Measurements from ENCODE around the gene EIF2S3. TPM values are rescaled to one million over a fixed set of nuclear protein-coding genes. Genes with fewer than 3 reads are reported as not detected.
"Not testable (repeated sequence)": the region's sequence is repeated elsewhere in the genome, so short reads cannot be mapped to it uniquely, and the experiment has no call there.

EIF2S3 gene
- total and polyA plus RNA-seq, 10 of the 15 experiments (the other 5 are each of a cell fraction or from before 2014, with no cell fraction given) = 115 to 385 (median 201) TPM

- POLR2A ChIA-PET = no interaction called here
- BruUV-seq (replicated peaks) = no TSS peak
- H4K20me1 ChIP-seq (ENCODE audit: control insufficient read depth, insufficient read depth) = no peaks in the 10 kb centered on the region
- ATAC-seq = no peak
- peaks cover 9% of the 10 kb centered on the region for H3K4me1 ChIP-seq (ENCODE audit: control insufficient read depth, insufficient read depth, low read length)
- H3K79me2 ChIP-seq (ENCODE audit: control insufficient read depth, insufficient read depth, low read length) = no peaks in the 10 kb centered on the region
- H3K27ac ChIP-seq (ENCODE audit: control insufficient read depth, insufficient read depth) = no peak overlapping the region
- TF ChIP-seq IRF4 (IDR thresholded peaks at IDR 0.05; ENCODE audit: low read depth, low read length) (no peak), PML (IDR thresholded peaks at IDR 0.05; ENCODE audit: low read length) (no peak), ZNF384 (IDR thresholded peaks at IDR 0.05; ENCODE audit: borderline replicate concordance, low read depth, low read length) (no peak), POLR2A (IDR thresholded peaks at IDR 0.05; ENCODE audit: low read depth, low read length) (peak; percentile 48; the same call in 1 of the 2 replicates)
- RAD21 ChIA-PET (ENCODE audit: unreplicated experiment) = no interaction called here
- CTCF ChIA-PET = interaction anchor here (1.0 to 1.5 kb wide), 3 partner anchors 25 to 163 kb away, joined by 3 to 4 read pairs (median 4); partner anchors contain the start of gene EIF2S3
- H3K4me2 ChIP-seq (ENCODE audit: control insufficient read depth, insufficient read depth) = no peak overlapping the region
- no peaks in the 10 kb centered on the region for H3K27me3 ChIP-seq (replicated peaks in 1 of 2; ENCODE audit: control insufficient read depth in 2 of 2, insufficient read depth in 2 of 2, low read length in 1 of 2)
- no peak for FAIRE-seq
- peaks cover 6 to 28% of the 10 kb centered on the region in 2 experiments for H3K36me3 ChIP-seq (ENCODE audit: control insufficient read depth in 2 of 2, insufficient read depth in 2 of 2, low read length in 1 of 2)
- no peak overlapping the region for H2AFZ ChIP-seq (ENCODE audit: control insufficient read depth, low read depth, low read length)
- SMC1A ChIA-PET (ENCODE audit: uncharacterized antibody, unreplicated experiment) = interaction anchor here (1.0 kb wide), 1 partner anchor 403 kb away, joined by 3 read pairs; no protein-coding TSS in a partner anchor
- H3K4me3 ChIP-seq = no peak overlapping the region
- no peaks in the 10 kb centered on the region for H3K9me3 ChIP-seq (replicated peaks; ENCODE audit: control insufficient read depth, insufficient read depth, low read length)
- no peak overlapping the region for H3K9ac ChIP-seq (ENCODE audit: control insufficient read depth, insufficient read depth, low read length)
- in situ Hi-C loops (cut with MboI) = loop anchor here (5.0 kb wide), 1 partner anchor 68 kb away; the partner anchor contains the start of gene ZFX
- intact Hi-C loops (cut with micrococcal nuclease; ENCODE audit: unreplicated experiment) = no loop called here
- 83% methylated on average over 5 of the region's 5 CpGs for WGBS (ENCODE audit: insufficient coverage, insufficient replicate concordance, low lambda C conversion rate, missing lambda C conversion rate)
- DNase-seq (ENCODE audit: low read depth, low spot score) = no peak
These were observed 24.7 kb downstream of the EIF2S3 start for GRCh38 chrX:24079411-24079810.

GRCh38 chrX:24080245-24080644 lies 25.5 kb downstream of the EIF2S3 start:
- H3K9me3 ChIP-seq (replicated peaks; ENCODE audit: control insufficient read depth, insufficient read depth, low read length); DNase-seq (ENCODE audit: low read depth, low spot score); FAIRE-seq; H3K9ac ChIP-seq (ENCODE audit: control insufficient read depth, insufficient read depth, low read length); H3K79me2 ChIP-seq (ENCODE audit: control insufficient read depth, insufficient read depth, low read length); H3K27me3 ChIP-seq (replicated peaks in 1 of 2; ENCODE audit: control insufficient read depth in 2 of 2, insufficient read depth in 2 of 2, low read length in 1 of 2); BruUV-seq (replicated peaks); intact Hi-C loops (cut with micrococcal nuclease; ENCODE audit: unreplicated experiment); H3K4me1 ChIP-seq (ENCODE audit: control insufficient read depth, insufficient read depth, low read length); H2AFZ ChIP-seq (ENCODE audit: control insufficient read depth, low read depth, low read length); H3K4me3 ChIP-seq; H4K20me1 ChIP-seq (ENCODE audit: control insufficient read depth, insufficient read depth); POLR2A ChIA-PET: not testable (repeated sequence)
- peaks cover 3 to 23% of the 10 kb centered on the region in 2 experiments for H3K36me3 ChIP-seq (ENCODE audit: control insufficient read depth in 2 of 2, insufficient read depth in 2 of 2, low read length in 1 of 2)
- 41% methylated on average over 8 of the region's 8 CpGs for WGBS (ENCODE audit: insufficient coverage, insufficient replicate concordance, low lambda C conversion rate, missing lambda C conversion rate)
- in situ Hi-C loops (cut with MboI) = loop anchor here (5.0 kb wide), 1 partner anchor 162 kb away; no protein-coding TSS in a partner anchor
- ATAC-seq = peak; percentile 37
- H3K27ac ChIP-seq (ENCODE audit: control insufficient read depth, insufficient read depth) = peak overlapping the region; percentile 42; the same call in 1 of the 2 replicates
- ChIA-PET SMC1A (ENCODE audit: uncharacterized antibody, unreplicated experiment) (interaction anchor here (1.0 to 2.4 kb wide), 2 partner anchors 163 to 402 kb away, joined by 3 to 14 read pairs; no protein-coding TSS in a partner anchor), RAD21 (ENCODE audit: unreplicated experiment) (interaction anchor here (0.6 to 1.5 kb wide), 2 partner anchors 27 to 113 kb away, joined by 3 read pairs; no protein-coding TSS in a partner anchor), CTCF (interaction anchor here (1.0 to 1.5 kb wide), 3 partner anchors 26 to 162 kb away, joined by 3 to 4 read pairs (median 4); partner anchors contain the start of gene EIF2S3)
- H3K4me2 ChIP-seq (ENCODE audit: control insufficient read depth, insufficient read depth) = 0 out of 2 replicates have a peak overlapping the region, but pooled peaks have one; percentile 33
